Activated CD8-positive, alpha-beta memory T cell treated with anti-CD3 and anti-CD28 coated beads, Interleukin-2, amount 10 ng/mL, durations not matched to agents 7 days and 5 days (primary cell): Measurements from ENCODE around the gene KRTAP10-2. TPM values are rescaled to one million over a fixed set of nuclear protein-coding genes. Genes with fewer than 3 reads are reported as not detected.

Experiments
- ATAC-seq: fragments of 150-1000 bp; cut with Tn5 transposase; one replicate; pipeline ENCODE4 v1.10.0; 2021; ENCODE audit warnings: moderate library complexity
- CTCF ChIA-PET: fragments of 350-600 bp; sonication (Branson Sonifier 250); formaldehyde crosslinking; loops from one replicate; lab custom pipeline; 2021; ENCODE audit warnings: antibody characterized with exemption; lab: Charles Lee
- DNase-seq: peaks from one replicate; pipeline ENCODE4 v3.0.0-alpha.2; 2020
- H3K27ac Mint-ChIP-seq: one replicate; pipeline ENCODE4 v1.8.0; 2021; ENCODE audit warnings: mild to moderate bottlenecking, mixed read lengths
- H3K27me3 Mint-ChIP-seq: one replicate; pipeline ENCODE4 v1.8.0; 2021; ENCODE audit warnings: mixed read lengths
- H3K36me3 Mint-ChIP-seq: one replicate; pipeline ENCODE4 v1.8.0; 2021; ENCODE audit warnings: mild to moderate bottlenecking, mixed read lengths
- H3K4me1 Mint-ChIP-seq: one replicate; pipeline ENCODE4 v1.8.0; 2021; ENCODE audit warnings: mixed read lengths
- H3K4me3 Mint-ChIP-seq: one replicate; pipeline ENCODE4 v1.8.0; 2021; ENCODE audit warnings: mild to moderate bottlenecking, moderate library complexity, mixed read lengths
- H3K9me3 Mint-ChIP-seq: one replicate; pipeline ENCODE4 v1.8.0; 2022; ENCODE audit warnings: low read depth, mixed read lengths
- total RNA-seq, 2 experiments: library from RNA; stranded (reverse); gene quantifications; one replicate each; pipeline ENCODE4 v1.2.3, GENCODE V29; 2021

KRTAP10-2 gene
- total RNA-seq, 2 experiments from 2014 or later = not detected

- Mint-ChIP-seq H3K9me3 (no peaks in the 10 kb centered on the region), H3K4me3 (no peak overlapping the region), H3K27me3 (no peaks in the 10 kb centered on the region), H3K4me1 (no peaks in the 10 kb centered on the region), H3K36me3 (no peaks in the 10 kb centered on the region), H3K27ac (no peak overlapping the region)
- CTCF ChIA-PET = no interaction called here
- ATAC-seq (no peak), DNase-seq (no peak)
Observed at GRCh38 chr21:44527156-44527982, 23.9 kb downstream of the KRTAP10-2 start.

- H3K27ac Mint-ChIP-seq = no peak overlapping the region
- no peak for DNase-seq
- H3K4me3 Mint-ChIP-seq = no peak overlapping the region
- ATAC-seq = no peak
- H3K27me3 Mint-ChIP-seq = no peaks in the 10 kb centered on the region
- CTCF ChIA-PET = no interaction called here
- H3K4me1 Mint-ChIP-seq = no peaks in the 10 kb centered on the region
- no peaks in the 10 kb centered on the region for H3K9me3 Mint-ChIP-seq
- no peaks in the 10 kb centered on the region for H3K36me3 Mint-ChIP-seq
Observed at GRCh38 chr21:44526096-44526997, 25.0 kb downstream of the KRTAP10-2 start.

- no peak for DNase-seq
- no peak overlapping the region for H3K27ac Mint-ChIP-seq
- H3K27me3 Mint-ChIP-seq = no peaks in the 10 kb centered on the region
- CTCF ChIA-PET = no interaction called here
- no peak for ATAC-seq
- no peaks in the 10 kb centered on the region for H3K9me3 Mint-ChIP-seq
- no peaks in the 10 kb centered on the region for H3K4me1 Mint-ChIP-seq
- H3K4me3 Mint-ChIP-seq = no peak overlapping the region
- no peaks in the 10 kb centered on the region for H3K36me3 Mint-ChIP-seq
Observed at GRCh38 chr21:44525391-44526095, 25.8 kb downstream of the KRTAP10-2 start.

GRCh38 chr21:44524414-44525371 is 26.6 kb downstream of the KRTAP10-2 start:
- ATAC-seq (no peak), DNase-seq (no peak)
- Mint-ChIP-seq H3K36me3 (no peaks in the 10 kb centered on the region), H3K27ac (no peak overlapping the region), H3K4me1 (no peaks in the 10 kb centered on the region), H3K4me3 (no peak overlapping the region), H3K9me3 (no peaks in the 10 kb centered on the region), H3K27me3 (no peaks in the 10 kb centered on the region)
- CTCF ChIA-PET = no interaction called here

- Mint-ChIP-seq H3K36me3 (no peaks in the 10 kb centered on the region), H3K4me1 (no peaks in the 10 kb centered on the region), H3K27ac (no peak overlapping the region), H3K9me3 (no peaks in the 10 kb centered on the region), H3K27me3 (no peaks in the 10 kb centered on the region), H3K4me3 (no peak overlapping the region)
- CTCF ChIA-PET = no interaction called here
- DNase-seq (no peak), ATAC-seq (no peak)
Observed at GRCh38 chr21:44523567-44524413, 27.5 kb downstream of the KRTAP10-2 start.

GRCh38 chr21:44522753-44523204 is 28.5 kb downstream of the KRTAP10-2 start:
- DNase-seq (no peak), ATAC-seq (no peak)
- H3K27ac Mint-ChIP-seq = no peak overlapping the region
- H3K36me3 Mint-ChIP-seq = no peaks in the 10 kb centered on the region
- no peaks in the 10 kb centered on the region for H3K9me3 Mint-ChIP-seq
- CTCF ChIA-PET = no interaction called here
- H3K4me3 Mint-ChIP-seq = no peak overlapping the region
- no peaks in the 10 kb centered on the region for H3K27me3 Mint-ChIP-seq
- H3K4me1 Mint-ChIP-seq = no peaks in the 10 kb centered on the region

GRCh38 chr21:44521928-44522752 is 29.2 kb downstream of the KRTAP10-2 start:
- no peaks in the 10 kb centered on the region for H3K4me1 Mint-ChIP-seq
- H3K27ac Mint-ChIP-seq = no peak overlapping the region
- ATAC-seq (no peak), DNase-seq (no peak)
- no peaks in the 10 kb centered on the region for H3K36me3 Mint-ChIP-seq
- H3K4me3 Mint-ChIP-seq = no peak overlapping the region
- no peaks in the 10 kb centered on the region for H3K27me3 Mint-ChIP-seq
- no peaks in the 10 kb centered on the region for H3K9me3 Mint-ChIP-seq
- CTCF ChIA-PET = no interaction called here

GRCh38 chr21:44521301-44521927 is 29.9 kb downstream of the KRTAP10-2 start:
- H3K36me3 Mint-ChIP-seq = no peaks in the 10 kb centered on the region
- H3K4me3 Mint-ChIP-seq = no peak overlapping the region
- no peaks in the 10 kb centered on the region for H3K27me3 Mint-ChIP-seq
- ATAC-seq (no peak), DNase-seq (no peak)
- CTCF ChIA-PET = no interaction called here
- H3K4me1 Mint-ChIP-seq = no peaks in the 10 kb centered on the region
- H3K27ac Mint-ChIP-seq = no peak overlapping the region
- no peaks in the 10 kb centered on the region for H3K9me3 Mint-ChIP-seq

- H3K27ac Mint-ChIP-seq = no peak overlapping the region
- CTCF ChIA-PET = no interaction called here
- ATAC-seq (no peak), DNase-seq (no peak)
- no peaks in the 10 kb centered on the region for H3K4me1 Mint-ChIP-seq
- H3K36me3 Mint-ChIP-seq = no peaks in the 10 kb centered on the region
- H3K9me3 Mint-ChIP-seq = no peaks in the 10 kb centered on the region
- H3K4me3 Mint-ChIP-seq = no peak overlapping the region
- no peaks in the 10 kb centered on the region for H3K27me3 Mint-ChIP-seq
Observed at GRCh38 chr21:44520326-44521300, 30.7 kb downstream of the KRTAP10-2 start.
